Fibroblast of the aortic adventitia (primary cell): Measurements from ENCODE around the gene POU6F2. TPM values are rescaled to one million over a fixed set of nuclear protein-coding genes. Genes with fewer than 3 reads are reported as not detected.
"Not testable (repeated sequence)": the region's sequence is repeated elsewhere in the genome, so short reads cannot be mapped to it uniquely, and the experiment has no call there.

Experiments
- DNase-seq: peaks from one replicate; pipeline ENCODE4 v3.0.0-alpha.2; 2010; ENCODE audit warnings: low read depth
- H3K4me3 ChIP-seq: 2 replicates; pipeline ENCODE4 v1.5.1; 2011; ENCODE audit warnings: low read depth, mild to moderate bottlenecking, control low read depth, low read length, moderate library complexity
- CTCF ChIP-seq: IDR thresholded peaks from 2 replicates; pipeline ENCODE4 v1.5.1; 2011; ENCODE audit warnings: mild to moderate bottlenecking, low read length, control low read depth, inconsistent platforms; ENCODE audit not compliant: insufficient read depth
- total RNA-seq: library from RNA; depleted of rRNA; stranded (reverse); fragments of >200 nt; gene quantifications from 2 replicates; pipeline ENCODE4 v1.2.3, GENCODE V29; 2012; ENCODE audit warnings: low replicate concordance

Gene POU6F2
- total RNA-seq, 1 donor: not detected

GRCh38 chr7:39324139-39324760 is 346.5 kb downstream of the POU6F2 start:
- DNase-seq: no peak
- H3K4me3 ChIP-seq: no peak overlapping the region
- TF ChIP-seq CTCF: no peak

- not testable (repeated sequence) for H3K4me3 ChIP-seq, DNase-seq
These were observed 353.9 kb downstream of the POU6F2 start for GRCh38 chr7:39331607-39332006.

- no peak for TF ChIP-seq CTCF
- DNase-seq: no peak
These were observed 354.4 kb downstream of the POU6F2 start for GRCh38 chr7:39332142-39332541.

GRCh38 chr7:39333701-39334100 is 356.0 kb downstream of the POU6F2 start:
- DNase-seq: no peak
- no peak for TF ChIP-seq CTCF
- H3K4me3 ChIP-seq: no peak overlapping the region

More at GRCh38 chr7:39332142-39332541, 354.4 kb downstream of the POU6F2 start:
- no peak overlapping the region for H3K4me3 ChIP-seq

- no peak overlapping the region for H3K4me3 ChIP-seq
- DNase-seq: no peak
- TF ChIP-seq CTCF: no peak
These were observed 358.7 kb downstream of the POU6F2 start for GRCh38 chr7:39336442-39336841.

GRCh38 chr7:39338716-39339115 is 361.0 kb downstream of the POU6F2 start:
- TF ChIP-seq CTCF: no peak
- no peak overlapping the region for H3K4me3 ChIP-seq
- no peak for DNase-seq

GRCh38 chr7:39339591-39339990 is 361.9 kb downstream of the POU6F2 start:
- H3K4me3 ChIP-seq: no peak overlapping the region
- DNase-seq: no peak
- TF ChIP-seq CTCF: no peak
